DOHH2 (cell line): ENCODE results near the gene EXOSC1.
"Not testable (repeated sequence)": the region's sequence is repeated elsewhere in the genome, so short reads cannot be mapped to it uniquely, and the experiment has no call there.

Source experiments
- H3F3A ChIP-seq: fragments of 200-600 bp; sonication (generic), shearing (Covaris generic); 2 replicates; pipeline ENCODE4 v1.6.0; 2016; ENCODE audit warnings: antibody characterized with exemption, mild to moderate bottlenecking; ENCODE audit not compliant: control insufficient read depth, insufficient read depth
- H3K27ac ChIP-seq: fragments of 200-600 bp; sonication (generic); 2 replicates; pipeline ENCODE4 v1.5.1; 2014; ENCODE audit warnings: low read depth, mild to moderate bottlenecking, low read length, moderate library complexity
- H3K27me3 ChIP-seq: fragments of 200-600 bp; sonication (generic); 2 replicates; pipeline ENCODE4 v1.6.1; 2014; ENCODE audit warnings: mild to moderate bottlenecking, low read length, mixed read lengths; ENCODE audit not compliant: control insufficient read depth
- H3K36me3 ChIP-seq: fragments of 200-600 bp; sonication (generic); 2 replicates; pipeline ENCODE4 v1.6.1; 2014; ENCODE audit warnings: mild to moderate bottlenecking, low read length, moderate library complexity, mixed read lengths; ENCODE audit not compliant: control insufficient read depth
- H3K4me1 ChIP-seq: fragments of 200-600 bp; sonication (generic); 2 replicates; pipeline ENCODE4 v1.6.1; 2014; ENCODE audit warnings: mild to moderate bottlenecking, low read length, mixed read lengths; ENCODE audit not compliant: control insufficient read depth
- H3K4me2 ChIP-seq: fragments of 200-600 bp; sonication (generic); 2 replicates; pipeline ENCODE4 v1.6.0; 2014; ENCODE audit warnings: mild to moderate bottlenecking, low read length, moderate library complexity
- H3K4me3 ChIP-seq: fragments of 200-600 bp; sonication (generic); 2 replicates; pipeline ENCODE4 v1.5.1; 2014; ENCODE audit warnings: mild to moderate bottlenecking, low read length, mixed read lengths
- H3K79me2 ChIP-seq: fragments of 200-600 bp; sonication (generic); 2 replicates; pipeline ENCODE4 v1.6.1; 2014; ENCODE audit warnings: mild to moderate bottlenecking, low read length, mixed read lengths; ENCODE audit not compliant: control insufficient read depth
- H3K9me2 ChIP-seq: fragments of 200-600 bp; sonication (generic); replicated peaks from 2 replicates; pipeline ENCODE4 v1.6.1; 2014; ENCODE audit warnings: mild to moderate bottlenecking, low read length, mixed read lengths; ENCODE audit not compliant: control insufficient read depth
- H3K9me3 ChIP-seq: fragments of 200-600 bp; sonication (generic); 2 replicates; pipeline ENCODE4 v1.6.1; 2014; ENCODE audit warnings: antibody characterized with exemption, low read length, mixed read lengths; ENCODE audit not compliant: control insufficient read depth, insufficient read depth
- H4K20me1 ChIP-seq: fragments of 200-600 bp; sonication (generic); 2 replicates; pipeline ENCODE4 v1.6.0; 2014; ENCODE audit warnings: low read depth, mild to moderate bottlenecking, antibody characterized with exemption, low read length, moderate library complexity; ENCODE audit not compliant: control insufficient read depth, insufficient read depth
- CTCF ChIP-seq: fragments of 200-600 bp; sonication (generic); IDR thresholded peaks from one replicate; pipeline ENCODE4 v1.5.1; 2014; ENCODE audit warnings: antibody characterized with exemption, mild to moderate bottlenecking, low read depth, low read length; ENCODE audit not compliant: poor library complexity, severe bottlenecking
- EZH2phosphoT487 ChIP-seq: fragments of 200-600 bp; sonication (generic); IDR thresholded peaks from 2 replicates; pipeline ENCODE4 v1.6.1; 2017; ENCODE audit warnings: borderline replicate concordance, mild to moderate bottlenecking, antibody characterized with exemption, low read length, moderate library complexity, mixed read lengths

Gene EXOSC1

GRCh38 chr10:97427571-97428179 lies 18.1 kb downstream of the EXOSC1 start:
- Histone ChIP-seq H3F3A (peaks cover 46% of the 10 kb centered on the region), H3K79me2 (peaks cover 62% of the 10 kb centered on the region)

GRCh38 chr10:97426776-97427570 lies 18.8 kb downstream of the EXOSC1 start:
- TF ChIP-seq EZH2phosphoT487, result no peak
- TF ChIP-seq CTCF, result no peak
- H3K4me3 ChIP-seq, result peak overlapping the region; percentile 95

More at GRCh38 chr10:97427571-97428179, 18.1 kb downstream of the EXOSC1 start:
- H3K9me2 ChIP-seq, result no peaks in the 10 kb centered on the region
- peak overlapping the region; percentile 73 for H3K27ac ChIP-seq
- H4K20me1 ChIP-seq, result peaks cover 21% of the 10 kb centered on the region
- H3K9me3 ChIP-seq, result no peaks in the 10 kb centered on the region
- TF ChIP-seq CTCF (no peak), EZH2phosphoT487 (no peak)
- no peaks in the 10 kb centered on the region for H3K27me3 ChIP-seq
- H3K36me3 ChIP-seq, result peaks cover 62% of the 10 kb centered on the region
- H3K4me1 ChIP-seq, result peaks cover 42% of the 10 kb centered on the region
- peak overlapping the region; percentile 82 for H3K4me2 ChIP-seq
- H3K4me3 ChIP-seq, result peak overlapping the region; percentile 95

GRCh38 chr10:97425964-97426775 lies 19.6 kb downstream of the EXOSC1 start, which contains the start of gene PGAM1:
PGAM1 (plus strand) TSS chr10:97426191; CDS start chr10:97426308, 117 bp downstream.
- Histone ChIP-seq H3K4me3 (peak within 1 kb of the TSS; percentile 95), H3F3A (peaks cover 36% of the 10 kb centered on the region), H3K9me2 (no peaks in the 10 kb centered on the region), H3K27me3 (no peaks in the 10 kb centered on the region), H3K4me2 (peak within 1 kb of the TSS; percentile 85), H3K27ac (peak within 1 kb of the TSS; percentile 73), H3K36me3 (peaks cover 50% of the 10 kb centered on the region), H3K79me2 (peaks cover 57% of the 10 kb centered on the region), H3K9me3 (no peaks in the 10 kb centered on the region), H3K4me1 (peaks cover 38% of the 10 kb centered on the region), H4K20me1 (peaks cover 21% of the 10 kb centered on the region)
- TF ChIP-seq EZH2phosphoT487 (no peak), CTCF (peak; percentile 58)

More at GRCh38 chr10:97426776-97427570, 18.8 kb downstream of the EXOSC1 start:
- Histone ChIP-seq H3K9me2 (no peaks in the 10 kb centered on the region), H3K36me3 (peaks cover 58% of the 10 kb centered on the region), H3K27me3 (no peaks in the 10 kb centered on the region), H3K79me2 (peaks cover 62% of the 10 kb centered on the region), H3K27ac (peak overlapping the region; percentile 73), H3K4me1 (peaks cover 42% of the 10 kb centered on the region), H4K20me1 (peaks cover 21% of the 10 kb centered on the region), H3K4me2 (peak overlapping the region; percentile 82), H3K9me3 (no peaks in the 10 kb centered on the region), H3F3A (peaks cover 44% of the 10 kb centered on the region)

GRCh38 chr10:97423757-97424098 lies 22.1 kb downstream of the EXOSC1 start:
- H3K27me3 ChIP-seq, H3K9me2 ChIP-seq, H3K27ac ChIP-seq, H3K4me3 ChIP-seq, H3K4me2 ChIP-seq, H3K9me3 ChIP-seq: not testable (repeated sequence)
- H3K79me2 ChIP-seq, result peaks cover 34% of the 10 kb centered on the region
- H3K36me3 ChIP-seq, result peaks cover 26% of the 10 kb centered on the region
- peaks cover 25% of the 10 kb centered on the region for H3F3A ChIP-seq
- peaks cover 41% of the 10 kb centered on the region for H3K4me1 ChIP-seq
- peaks cover 16% of the 10 kb centered on the region for H4K20me1 ChIP-seq
